Endothelial cell (in vitro differentiated cells): ENCODE measurements around the gene CRISP2. TPM values are rescaled to one million over a fixed set of nuclear protein-coding genes. Genes with fewer than 3 reads are reported as not detected.

Experiments used
- DNase-seq: peaks from one replicate; pipeline ENCODE4 v3.0.0; 2021; ENCODE audit warnings: low spot score
- H3K27ac Mint-ChIP-seq: one replicate; pipeline ENCODE4 v1.8.0; 2021; ENCODE audit warnings: mixed read lengths, inconsistent platforms; ENCODE audit not compliant: unreplicated experiment
- H3K27me3 Mint-ChIP-seq: one replicate; pipeline ENCODE4 v1.8.0; 2021; ENCODE audit warnings: mild to moderate bottlenecking, moderate library complexity, mixed read lengths, inconsistent platforms; ENCODE audit not compliant: unreplicated experiment
- H3K36me3 Mint-ChIP-seq: one replicate; pipeline ENCODE4 v1.8.0; 2021; ENCODE audit warnings: mild to moderate bottlenecking, low read depth, mixed read lengths, inconsistent platforms; ENCODE audit not compliant: unreplicated experiment
- H3K4me1 Mint-ChIP-seq: one replicate; pipeline ENCODE4 v1.8.0; 2021; ENCODE audit warnings: mild to moderate bottlenecking, mixed read lengths, inconsistent platforms; ENCODE audit not compliant: unreplicated experiment
- H3K4me3 Mint-ChIP-seq: one replicate; pipeline ENCODE4 v1.8.0; 2021; ENCODE audit warnings: mild to moderate bottlenecking, mixed read lengths, inconsistent platforms; ENCODE audit not compliant: unreplicated experiment
- H3K9me3 Mint-ChIP-seq: one replicate; pipeline ENCODE4 v1.8.0; 2021; ENCODE audit warnings: mixed read lengths, inconsistent platforms; ENCODE audit not compliant: unreplicated experiment
- total RNA-seq: library from RNA; stranded (reverse); fragmentation: NEBNext Ultra II Directional; extraction: Animal tissue kit (Norgen Biotek cat#: 25700); gene quantifications from one replicate; pipeline ENCODE4 v1.2.1, GENCODE V29; 2021; ENCODE audit not compliant: unreplicated experiment
- TF ChIP-seq, protein P1 (sequence below): fragments of 200-600 bp; sonication (generic); IDR thresholded peaks from one replicate; pipeline ENCODE4 v1.5.0; 2021; ENCODE audit warnings: antibody characterized with exemption; ENCODE audit not compliant: unreplicated experiment

The CRISP2 gene
- total RNA-seq, 1 donor from 2014 or later: not detected

DNA sequence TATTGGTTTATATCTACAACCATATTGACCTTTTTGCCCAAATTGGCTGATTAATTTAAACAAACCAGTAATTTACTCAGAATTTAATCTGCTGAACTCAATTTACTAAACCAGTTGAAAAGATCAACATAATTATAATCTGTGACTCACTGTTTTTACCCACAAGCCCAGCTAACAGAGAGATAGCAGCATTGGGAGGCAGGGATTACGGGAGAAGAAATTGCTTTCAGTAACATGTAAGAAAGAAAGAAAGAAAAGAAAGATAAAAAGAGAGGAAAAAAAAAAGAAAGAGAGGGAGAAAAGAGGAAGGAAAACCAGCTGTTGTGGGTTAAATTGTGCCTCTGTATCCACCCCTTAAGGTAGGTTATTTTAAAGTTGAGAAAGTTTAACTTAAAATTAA is 63.4 kb downstream of the CRISP2 start:
- H3K27ac Mint-ChIP-seq: no peak overlapping the region
- H3K4me3 Mint-ChIP-seq: no peak overlapping the region
- no peaks in the 10 kb centered on the region for H3K36me3 Mint-ChIP-seq
- no peaks in the 10 kb centered on the region for H3K9me3 Mint-ChIP-seq
- peaks cover 4% of the 10 kb centered on the region for H3K4me1 Mint-ChIP-seq
- TF ChIP-seq, protein P1, sequence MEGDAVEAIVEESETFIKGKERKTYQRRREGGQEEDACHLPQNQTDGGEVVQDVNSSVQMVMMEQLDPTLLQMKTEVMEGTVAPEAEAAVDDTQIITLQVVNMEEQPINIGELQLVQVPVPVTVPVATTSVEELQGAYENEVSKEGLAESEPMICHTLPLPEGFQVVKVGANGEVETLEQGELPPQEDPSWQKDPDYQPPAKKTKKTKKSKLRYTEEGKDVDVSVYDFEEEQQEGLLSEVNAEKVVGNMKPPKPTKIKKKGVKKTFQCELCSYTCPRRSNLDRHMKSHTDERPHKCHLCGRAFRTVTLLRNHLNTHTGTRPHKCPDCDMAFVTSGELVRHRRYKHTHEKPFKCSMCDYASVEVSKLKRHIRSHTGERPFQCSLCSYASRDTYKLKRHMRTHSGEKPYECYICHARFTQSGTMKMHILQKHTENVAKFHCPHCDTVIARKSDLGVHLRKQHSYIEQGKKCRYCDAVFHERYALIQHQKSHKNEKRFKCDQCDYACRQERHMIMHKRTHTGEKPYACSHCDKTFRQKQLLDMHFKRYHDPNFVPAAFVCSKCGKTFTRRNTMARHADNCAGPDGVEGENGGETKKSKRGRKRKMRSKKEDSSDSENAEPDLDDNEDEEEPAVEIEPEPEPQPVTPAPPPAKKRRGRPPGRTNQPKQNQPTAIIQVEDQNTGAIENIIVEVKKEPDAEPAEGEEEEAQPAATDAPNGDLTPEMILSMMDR: no peak
- peaks cover 2% of the 10 kb centered on the region for H3K27me3 Mint-ChIP-seq
- DNase-seq: no peak

DNA sequence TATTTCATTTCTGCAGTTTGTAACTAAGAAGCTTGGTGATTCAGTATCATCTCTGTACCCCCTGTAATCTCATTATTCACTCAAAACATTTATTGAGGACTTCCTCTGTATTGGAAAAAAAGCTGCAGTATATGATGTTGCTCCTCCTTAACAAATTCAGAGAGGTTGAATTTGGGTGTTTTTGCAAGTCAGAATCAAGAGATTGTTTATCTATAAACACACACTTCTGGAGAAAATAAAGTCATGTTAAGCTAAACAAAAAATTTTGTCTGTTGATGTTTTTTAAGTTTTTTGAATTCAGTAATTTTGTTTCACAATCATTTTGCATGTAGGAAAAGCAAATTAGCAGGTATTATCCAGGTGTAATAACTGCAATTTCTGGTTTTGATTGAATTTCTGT is 65.3 kb downstream of the CRISP2 start:
- Mint-ChIP-seq H3K9me3 (no peaks in the 10 kb centered on the region), H3K36me3 (no peaks in the 10 kb centered on the region), H3K27ac (no peak overlapping the region), H3K4me1 (peaks cover 4% of the 10 kb centered on the region), H3K27me3 (no peaks in the 10 kb centered on the region), H3K4me3 (no peak overlapping the region)
- DNase-seq: no peak
- TF ChIP-seq, protein P1: no peak

DNA sequence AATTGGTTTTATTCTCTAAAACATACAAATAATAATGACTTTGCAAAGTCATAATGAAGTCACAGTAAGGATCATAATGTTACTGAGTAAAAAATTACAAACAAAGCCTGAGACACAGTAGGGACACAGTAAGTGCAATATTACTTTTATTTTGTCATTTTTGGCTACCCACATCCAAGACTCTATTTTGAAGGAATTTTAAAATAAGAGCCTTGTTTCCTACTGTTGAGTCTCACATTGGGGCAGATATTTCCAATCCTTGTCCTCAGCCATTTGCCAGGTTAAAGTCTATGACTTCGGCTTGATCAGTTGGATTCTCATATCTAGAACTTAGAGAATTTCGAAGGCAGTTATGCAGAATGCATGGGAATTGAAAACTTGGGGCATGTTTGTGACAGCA is 65.9 kb downstream of the CRISP2 start:
- Mint-ChIP-seq H3K27ac (no peak overlapping the region), H3K4me3 (no peak overlapping the region), H3K9me3 (no peaks in the 10 kb centered on the region), H3K27me3 (no peaks in the 10 kb centered on the region), H3K36me3 (no peaks in the 10 kb centered on the region), H3K4me1 (peaks cover 4% of the 10 kb centered on the region)
- no peak for DNase-seq
- TF ChIP-seq, protein P1: no peak

DNA sequence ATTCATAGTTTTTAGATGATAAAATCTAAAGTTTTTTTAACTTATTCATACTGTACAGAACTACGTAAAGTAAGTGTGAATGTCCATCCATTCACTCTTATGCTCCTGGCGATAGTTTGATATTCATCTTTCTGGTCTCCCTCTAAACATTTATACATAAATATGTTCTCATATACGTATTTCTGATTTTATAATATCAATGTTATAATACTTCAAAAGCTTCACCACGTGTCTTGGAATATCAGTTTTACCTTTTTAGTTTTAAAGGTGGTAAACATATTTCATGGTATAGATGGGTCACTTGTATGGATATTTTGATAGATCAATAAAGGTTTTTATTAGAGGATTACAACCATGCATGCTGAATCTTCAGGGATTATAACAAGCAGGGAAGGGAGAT is 66.4 kb downstream of the CRISP2 start:
- no peak overlapping the region for H3K4me3 Mint-ChIP-seq
- TF ChIP-seq, protein P1: no peak
- H3K36me3 Mint-ChIP-seq: no peaks in the 10 kb centered on the region
- no peaks in the 10 kb centered on the region for H3K9me3 Mint-ChIP-seq
- H3K4me1 Mint-ChIP-seq: peaks cover 4% of the 10 kb centered on the region
- no peak for DNase-seq
- no peaks in the 10 kb centered on the region for H3K27me3 Mint-ChIP-seq
- H3K27ac Mint-ChIP-seq: no peak overlapping the region

DNA sequence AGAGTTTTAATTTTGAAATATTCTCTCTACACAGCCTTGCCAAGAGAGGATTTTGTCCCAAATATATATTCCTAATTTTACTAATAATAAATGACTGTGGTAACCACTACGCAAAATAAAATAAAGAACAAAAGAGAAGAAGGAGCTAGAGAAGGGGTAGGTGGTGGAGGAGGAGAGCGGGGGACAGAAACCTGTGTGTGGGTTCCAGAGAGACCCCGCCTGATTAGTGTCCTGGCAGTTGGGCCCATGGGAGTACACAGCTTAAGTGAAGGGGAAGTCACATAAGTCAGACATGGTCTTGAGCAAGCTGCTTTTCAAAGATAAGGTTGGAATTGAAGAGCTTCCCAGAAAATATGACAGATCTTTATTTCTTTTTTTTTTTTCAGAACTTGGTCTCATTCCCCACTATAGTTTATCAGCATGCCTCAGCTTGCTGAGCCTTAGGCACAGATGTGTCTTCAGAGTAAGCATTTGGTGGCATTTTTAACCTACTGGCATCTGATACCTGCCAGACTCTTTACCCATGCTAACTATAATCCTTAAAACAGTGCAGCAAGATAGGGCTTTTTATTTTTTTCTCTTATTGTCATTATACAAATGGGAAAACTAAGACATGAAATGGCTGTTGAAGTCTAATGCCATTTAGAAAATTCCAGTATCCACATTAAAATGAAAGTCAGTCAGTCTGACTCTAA is 67.1 kb downstream of the CRISP2 start:
- Mint-ChIP-seq H3K27ac (no peak overlapping the region), H3K4me3 (no peak overlapping the region), H3K4me1 (peaks cover 4% of the 10 kb centered on the region), H3K27me3 (no peaks in the 10 kb centered on the region), H3K36me3 (no peaks in the 10 kb centered on the region), H3K9me3 (no peaks in the 10 kb centered on the region)
- TF ChIP-seq, protein P1: no peak
- no peak for DNase-seq
